GM10847 (cell line): ENCODE data around the gene TTR.

Experiments used
- POLR2A ChIP-seq: IDR thresholded peaks from 2 replicates; pipeline ENCODE4 v1.6.1; 2011; ENCODE audit not compliant: insufficient read length; ENCODE audit errors: extremely low read depth

Gene TTR

DNA sequence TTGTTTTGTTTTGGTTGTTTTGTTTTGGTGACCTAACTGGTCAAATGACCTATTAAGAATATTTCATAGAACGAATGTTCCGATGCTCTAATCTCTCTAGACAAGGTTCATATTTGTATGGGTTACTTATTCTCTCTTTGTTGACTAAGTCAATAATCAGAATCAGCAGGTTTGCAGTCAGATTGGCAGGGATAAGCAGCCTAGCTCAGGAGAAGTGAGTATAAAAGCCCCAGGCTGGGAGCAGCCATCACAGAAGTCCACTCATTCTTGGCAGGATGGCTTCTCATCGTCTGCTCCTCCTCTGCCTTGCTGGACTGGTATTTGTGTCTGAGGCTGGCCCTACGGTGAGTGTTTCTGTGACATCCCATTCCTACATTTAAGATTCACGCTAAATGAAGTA, at the start of gene TTR:
Gene TTR (plus strand): TSS at position 250 of the 400 bp plus-strand sequence. CDS start 26 bp downstream, at position 276.
- no peak for TF ChIP-seq POLR2A

DNA sequence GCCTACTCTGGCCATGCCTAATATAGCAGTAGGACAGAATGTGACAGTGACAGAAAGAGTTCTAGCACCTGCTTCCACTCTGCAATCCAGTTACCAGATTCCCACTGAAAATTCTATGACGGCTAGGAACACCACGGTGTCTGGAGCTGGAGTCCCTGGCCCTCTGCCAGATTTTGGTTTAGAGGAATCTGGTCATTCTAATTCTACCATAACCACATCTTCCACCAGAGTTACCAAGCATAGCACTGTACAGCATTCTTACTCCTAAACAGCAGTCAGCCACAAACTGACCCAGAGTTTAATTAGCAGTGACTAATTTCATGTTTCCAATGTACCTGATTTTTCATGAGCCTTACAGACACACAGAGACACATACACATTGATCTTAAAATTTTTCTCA, 45.2 kb upstream of the TTR start:
- TF ChIP-seq POLR2A = no peak

DNA sequence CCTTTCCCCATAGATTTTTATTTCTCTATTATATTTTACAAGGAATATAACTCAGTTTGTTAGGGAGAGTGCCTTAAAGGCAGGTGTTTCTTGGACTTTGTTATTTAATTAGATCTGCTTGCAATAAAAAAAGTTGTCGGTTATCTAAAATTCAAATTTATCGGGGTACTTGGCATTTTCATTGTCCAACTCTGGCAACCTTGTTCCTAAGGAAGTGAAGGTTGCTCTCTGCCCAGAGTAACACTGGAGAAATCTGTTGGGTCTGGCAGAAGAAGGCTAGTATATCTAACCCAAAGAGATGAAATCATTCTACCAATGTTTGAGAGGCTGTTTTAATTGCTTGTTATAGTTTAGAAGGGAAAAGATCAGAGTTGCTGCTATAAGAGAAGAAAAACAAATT, 42.8 kb upstream of the TTR start:
- TF ChIP-seq POLR2A = no peak

DNA sequence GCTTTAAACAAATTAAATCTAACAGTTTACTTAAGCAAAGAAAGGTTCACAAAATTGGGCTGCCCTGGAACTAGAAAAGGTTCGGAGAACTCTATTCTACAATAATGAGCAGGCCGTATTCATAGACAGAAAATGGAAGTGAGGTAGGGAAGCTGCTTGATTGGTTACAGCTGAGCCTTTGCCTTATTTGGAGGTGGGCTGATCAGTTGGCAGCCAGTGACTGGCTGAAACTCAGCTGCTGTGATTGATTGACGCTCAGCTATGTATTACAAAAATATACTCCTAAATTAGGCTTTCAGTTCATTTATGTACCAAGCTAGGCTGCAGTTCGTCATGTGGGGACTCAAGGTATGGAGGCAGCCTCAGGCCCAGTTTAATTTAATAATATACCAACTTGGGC, 42.3 kb upstream of the TTR start:
- TF ChIP-seq POLR2A = no peak

DNA sequence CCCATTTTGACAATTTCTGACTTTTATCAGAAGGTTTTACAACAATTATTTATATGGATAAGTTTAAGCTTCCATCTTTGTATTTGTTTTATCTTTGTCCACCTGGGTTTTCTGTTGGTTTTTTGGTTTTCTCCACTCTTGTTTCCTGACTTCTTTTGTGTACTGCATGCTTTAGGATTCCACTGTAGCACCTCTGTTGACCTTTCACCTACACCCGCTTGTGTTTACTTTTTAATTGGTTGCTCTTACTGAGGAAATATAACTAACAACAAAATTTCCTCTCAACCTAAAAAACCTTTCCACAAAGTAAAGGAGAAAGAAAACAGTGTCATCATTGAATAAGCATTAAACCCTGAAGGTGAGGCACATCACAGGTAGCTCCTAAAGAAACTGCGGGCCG, 39.8 kb upstream of the TTR start:
- no peak for TF ChIP-seq POLR2A

DNA sequence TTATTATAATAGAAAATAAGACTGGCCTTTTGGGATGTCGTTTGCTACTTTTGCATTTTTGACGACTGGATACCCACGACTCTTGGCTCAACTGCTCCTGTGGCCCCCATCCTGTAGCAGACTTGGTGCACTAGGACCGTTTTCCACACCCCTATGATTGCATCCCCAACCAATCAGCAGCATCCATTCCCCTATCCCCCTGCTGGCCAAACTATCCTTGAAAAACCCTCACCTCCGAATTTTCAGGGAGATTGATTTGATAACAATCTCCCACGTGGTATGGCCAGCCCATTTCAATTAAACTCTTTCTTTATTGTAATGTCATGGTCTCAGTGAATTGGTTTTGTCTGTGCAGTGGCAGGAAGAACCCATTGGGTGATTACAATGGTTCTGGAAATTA, 37.9 kb upstream of the TTR start:
- TF ChIP-seq POLR2A = no peak

DNA sequence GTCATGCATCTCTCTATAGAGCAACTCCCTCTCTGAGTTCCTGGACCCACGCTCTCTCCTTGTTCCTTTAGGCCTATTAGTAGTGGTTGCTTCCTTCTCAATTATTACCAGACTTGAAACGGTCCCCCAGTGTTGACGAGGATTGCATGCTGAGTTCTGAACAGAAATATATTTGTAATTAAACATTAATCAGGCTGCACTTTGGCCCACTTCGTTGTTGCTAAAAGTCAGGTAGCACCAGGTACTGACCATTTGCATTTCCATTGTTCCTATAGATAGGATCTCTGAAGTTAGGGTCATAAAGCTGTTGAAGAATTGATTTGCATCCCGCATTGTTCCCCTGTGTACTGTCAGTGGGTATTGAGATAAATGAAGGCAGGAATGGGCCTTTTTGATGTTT, 36.9 kb upstream of the TTR start:
- TF ChIP-seq POLR2A = no peak

DNA sequence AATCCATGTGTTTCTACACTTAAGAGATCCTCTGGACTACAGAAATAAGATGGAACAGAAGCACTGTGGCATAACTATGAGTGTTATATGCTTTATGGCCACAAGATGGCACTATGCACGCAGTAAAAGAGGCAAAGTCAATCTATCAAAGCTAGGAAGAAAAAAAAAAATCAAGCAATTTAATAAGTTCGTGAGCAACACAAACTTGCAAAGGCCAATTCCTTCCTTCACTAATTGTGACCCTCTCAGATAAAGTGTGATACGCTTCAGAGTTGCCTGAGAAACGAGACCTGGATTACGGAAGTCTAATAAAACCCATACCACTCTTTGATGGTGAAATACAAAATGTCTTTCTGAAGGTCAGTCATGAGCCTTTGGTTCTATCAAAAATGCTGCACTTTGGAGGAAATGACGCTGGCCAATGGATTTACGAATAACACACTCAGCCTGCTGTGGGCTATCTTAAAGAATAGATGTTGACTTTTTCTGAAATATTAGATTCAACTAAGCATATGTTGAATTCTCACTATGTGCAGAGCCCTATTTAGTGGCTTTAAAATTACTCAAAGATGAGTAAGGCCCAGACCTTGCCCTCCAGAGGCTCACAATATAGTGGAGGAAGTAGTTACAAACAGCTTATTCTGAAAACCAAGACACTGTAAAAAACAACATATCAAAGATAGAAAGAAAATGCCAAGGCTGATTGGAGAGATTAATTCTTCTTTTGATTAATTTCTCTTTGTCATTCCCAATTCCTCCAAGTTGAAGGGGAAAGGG, 35.5 kb upstream of the TTR start:
- no peak for TF ChIP-seq POLR2A

DNA sequence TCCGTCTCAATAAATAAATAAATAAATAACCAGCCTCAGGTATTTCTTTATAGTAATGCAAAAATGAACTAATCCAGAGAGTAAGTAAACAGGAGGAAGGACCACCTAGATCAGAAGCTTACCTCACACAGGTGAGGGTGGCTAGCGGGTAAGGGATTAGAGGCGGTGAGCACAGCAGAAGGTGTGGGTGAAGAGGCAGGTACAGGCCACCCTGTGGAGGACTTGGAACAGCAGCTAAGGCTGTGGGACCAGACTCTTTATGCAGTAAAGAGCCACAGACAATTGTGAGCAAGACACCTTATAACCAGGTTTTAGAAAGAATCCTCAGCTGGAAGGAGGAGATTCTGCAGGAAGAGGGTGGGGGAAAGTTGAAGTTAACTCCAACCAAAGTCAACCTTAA, 34.2 kb upstream of the TTR start:
- no peak for TF ChIP-seq POLR2A

DNA sequence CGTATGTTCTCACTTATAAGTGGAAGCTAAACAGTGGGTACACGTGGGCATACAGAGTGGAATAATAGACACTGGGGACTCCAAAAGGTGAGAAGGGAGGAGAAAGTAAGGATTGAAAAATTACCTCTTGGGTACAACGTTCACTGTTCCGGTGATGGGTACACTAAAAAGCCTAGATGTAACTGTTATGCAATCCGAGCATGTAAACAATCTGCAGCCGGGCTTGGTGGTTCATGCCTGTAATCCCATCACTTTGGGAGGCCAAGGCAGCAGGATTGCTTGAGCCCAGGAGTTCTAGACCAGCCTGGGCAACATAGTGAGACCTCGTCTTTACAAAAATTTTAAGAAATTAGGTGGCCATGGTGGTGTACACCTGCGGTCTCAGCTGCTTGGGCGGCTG, 33.1 kb upstream of the TTR start:
- no peak for TF ChIP-seq POLR2A

DNA sequence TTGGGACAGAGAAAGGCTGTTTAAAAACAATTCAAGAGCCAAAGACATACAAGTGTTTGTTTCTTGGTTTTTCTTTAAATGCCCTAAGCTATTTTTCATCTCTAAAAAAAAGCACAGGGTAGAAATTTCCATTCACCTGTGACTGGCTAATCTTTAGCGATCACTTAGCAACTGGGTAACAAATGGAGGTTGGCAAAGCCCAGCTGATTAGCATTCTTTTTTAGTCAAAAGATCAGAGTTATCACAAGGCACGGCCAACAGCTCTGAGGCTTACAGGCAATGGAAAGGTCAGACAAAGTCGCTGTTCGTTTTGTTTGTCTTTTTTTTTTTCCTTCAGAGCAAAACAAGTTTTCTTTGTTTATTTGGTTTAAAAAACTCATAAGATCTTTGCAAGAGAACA, 29.0 kb upstream of the TTR start:
- no peak for TF ChIP-seq POLR2A

DNA sequence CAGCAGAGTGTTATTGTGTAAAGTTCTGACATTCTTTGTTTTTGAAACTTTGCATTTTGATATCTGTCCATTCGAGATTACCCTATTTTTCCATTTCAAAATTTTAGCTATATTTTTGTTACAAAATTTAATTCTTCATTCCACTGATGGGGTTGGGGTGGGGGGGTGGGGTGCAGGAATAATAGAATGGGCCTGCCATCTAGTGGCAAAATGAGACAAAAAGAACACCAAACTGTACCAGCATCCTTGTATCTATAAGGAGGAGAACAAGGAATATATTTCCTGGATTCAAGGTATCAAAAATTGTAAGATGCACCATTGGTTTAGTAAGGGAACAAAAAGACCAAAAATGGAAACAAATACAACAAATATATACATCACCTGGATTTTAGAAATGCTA, 27.9 kb upstream of the TTR start:
- TF ChIP-seq POLR2A = no peak

DNA sequence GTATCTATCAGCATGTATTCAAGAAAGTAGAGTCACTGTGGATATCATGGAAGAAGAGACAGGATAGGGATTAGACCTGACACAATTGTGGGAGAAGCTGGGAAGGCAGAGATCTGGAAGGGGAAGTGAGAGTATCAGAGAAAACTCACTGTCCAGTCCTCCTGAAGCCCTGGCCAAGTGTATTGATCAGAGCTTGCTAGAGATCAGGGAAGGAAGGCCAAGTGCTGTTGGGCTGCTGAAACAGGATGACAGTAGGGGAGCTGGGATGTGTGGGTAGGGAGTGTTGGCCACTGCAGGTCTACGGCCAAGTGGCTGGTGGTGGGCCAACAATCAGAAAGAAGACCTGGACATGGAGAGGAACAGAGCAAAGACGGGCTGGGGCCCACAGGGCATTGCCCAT, 26.3 kb upstream of the TTR start:
- TF ChIP-seq POLR2A = no peak

DNA sequence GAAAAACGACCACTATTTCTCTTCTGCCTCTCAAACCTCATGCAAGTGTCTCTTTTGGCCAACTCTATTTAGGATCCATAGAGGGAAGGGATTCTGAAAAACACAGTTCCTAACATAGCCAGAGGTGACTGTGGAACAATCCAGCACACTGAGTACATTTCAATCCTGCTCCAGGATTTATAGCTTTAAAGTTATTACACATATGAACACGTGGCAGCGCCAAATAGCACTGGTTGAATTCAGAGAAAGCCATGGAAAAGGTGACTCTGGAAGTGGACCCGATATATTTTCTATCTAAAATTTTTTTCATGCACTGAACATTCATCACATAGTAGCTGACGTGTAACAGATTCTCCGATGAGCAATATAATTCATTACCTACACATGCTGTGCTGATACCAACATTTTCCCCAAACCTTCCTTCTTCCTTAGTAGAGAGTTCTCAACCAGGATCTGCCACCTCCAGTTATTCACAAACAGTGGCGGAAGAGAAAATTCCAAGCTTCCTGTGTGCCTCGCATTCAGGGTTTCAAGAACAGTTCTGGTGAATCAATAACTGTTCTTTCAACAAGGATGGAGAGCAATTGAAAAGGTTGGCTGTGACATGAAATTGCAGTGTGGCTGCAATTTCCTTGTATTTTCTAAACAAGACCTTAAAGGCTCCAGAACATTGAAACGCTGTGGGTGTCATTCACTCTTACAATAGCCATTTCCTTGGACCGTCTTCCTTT, 25.7 kb upstream of the TTR start:
- TF ChIP-seq POLR2A = no peak

DNA sequence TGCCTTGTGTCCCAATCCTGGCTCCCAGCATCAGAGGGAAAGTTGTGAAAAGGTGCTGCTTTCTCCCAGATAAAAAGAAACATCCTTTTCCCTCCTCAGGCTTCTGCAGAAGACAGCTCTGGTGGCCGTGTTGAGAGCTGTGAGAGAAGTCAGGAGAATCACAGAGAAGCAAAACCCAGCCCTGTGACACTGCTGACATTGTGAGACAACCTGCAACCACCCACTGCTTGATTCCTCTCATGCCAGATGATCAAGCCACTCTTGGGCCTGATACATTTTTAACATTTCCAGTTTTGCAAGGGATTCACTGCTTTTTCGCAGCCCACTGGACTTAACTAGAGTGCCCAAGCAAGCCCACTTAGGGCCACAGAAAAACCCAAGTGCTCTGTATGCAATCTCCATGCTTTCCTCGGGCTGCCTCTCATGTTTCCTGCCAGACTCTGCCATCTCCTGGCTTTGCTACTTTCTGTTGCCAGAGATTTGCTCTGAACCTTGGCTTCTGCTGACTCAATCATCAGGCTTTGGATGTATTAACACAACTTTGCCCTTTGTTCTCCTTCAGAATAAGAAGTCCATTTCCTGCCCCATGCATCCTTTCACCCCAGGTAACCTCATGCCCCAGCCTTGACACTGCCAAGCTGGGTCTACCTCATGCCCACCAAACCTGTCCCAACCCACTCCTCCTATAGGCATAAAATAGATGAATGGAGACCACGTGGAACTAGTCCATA, 24.9 kb upstream of the TTR start:
- TF ChIP-seq POLR2A = no peak

DNA sequence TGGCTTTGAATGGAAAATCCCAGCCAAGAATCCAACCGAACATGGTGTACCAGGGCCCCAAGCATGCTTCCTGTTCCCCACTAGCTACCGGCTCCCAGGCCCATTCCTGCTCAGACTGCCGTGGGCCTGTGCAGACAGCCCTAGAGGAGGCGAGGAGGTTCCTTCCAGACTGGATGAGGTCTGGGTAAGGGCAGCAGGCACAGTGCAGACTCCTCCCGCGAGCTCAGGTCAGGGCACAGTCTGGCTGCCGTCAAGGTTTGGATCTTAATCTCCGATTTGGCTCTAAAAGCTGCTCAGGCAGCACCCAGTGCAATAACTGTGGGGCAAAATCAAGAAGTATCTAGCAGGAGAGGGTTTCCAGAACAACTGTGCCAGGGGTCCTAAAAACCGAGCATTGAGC, 19.3 kb upstream of the TTR start:
- TF ChIP-seq POLR2A = no peak
